MM.1S (cell line): ENCODE data around the gene TCN2.

Experiments used
- EZH2 ChIP-seq: fragments of 300-600 bp; sonication (generic); optimal IDR thresholded peaks from 2 replicates; pipeline ENCODE3; 2017; ENCODE audit warnings: low read depth, mild to moderate bottlenecking, antibody characterized with exemption, low read length, mixed read lengths
- TF ChIP-seq, protein P1 (sequence below): fragments of 300-600 bp; sonication (generic); IDR thresholded peaks from 2 replicates; pipeline ENCODE4 v1.5.1; 2016; ENCODE audit warnings: antibody characterized with exemption, low read length, mixed read lengths

GRCh38 chr22:30634471-30635233 lies 27.7 kb downstream of the TCN2 start:
- TF ChIP-seq, protein P1, sequence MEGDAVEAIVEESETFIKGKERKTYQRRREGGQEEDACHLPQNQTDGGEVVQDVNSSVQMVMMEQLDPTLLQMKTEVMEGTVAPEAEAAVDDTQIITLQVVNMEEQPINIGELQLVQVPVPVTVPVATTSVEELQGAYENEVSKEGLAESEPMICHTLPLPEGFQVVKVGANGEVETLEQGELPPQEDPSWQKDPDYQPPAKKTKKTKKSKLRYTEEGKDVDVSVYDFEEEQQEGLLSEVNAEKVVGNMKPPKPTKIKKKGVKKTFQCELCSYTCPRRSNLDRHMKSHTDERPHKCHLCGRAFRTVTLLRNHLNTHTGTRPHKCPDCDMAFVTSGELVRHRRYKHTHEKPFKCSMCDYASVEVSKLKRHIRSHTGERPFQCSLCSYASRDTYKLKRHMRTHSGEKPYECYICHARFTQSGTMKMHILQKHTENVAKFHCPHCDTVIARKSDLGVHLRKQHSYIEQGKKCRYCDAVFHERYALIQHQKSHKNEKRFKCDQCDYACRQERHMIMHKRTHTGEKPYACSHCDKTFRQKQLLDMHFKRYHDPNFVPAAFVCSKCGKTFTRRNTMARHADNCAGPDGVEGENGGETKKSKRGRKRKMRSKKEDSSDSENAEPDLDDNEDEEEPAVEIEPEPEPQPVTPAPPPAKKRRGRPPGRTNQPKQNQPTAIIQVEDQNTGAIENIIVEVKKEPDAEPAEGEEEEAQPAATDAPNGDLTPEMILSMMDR = peak; percentile 93
- TF ChIP-seq EZH2 = no peak
